DND-41 (cell line): ENCODE data around the gene VWA3B.

Experiments
- EZH2 ChIP-seq: IDR thresholded peaks from 3 replicates; pipeline ENCODE4 v1.6.1; 2012; ENCODE audit warnings: borderline replicate concordance, low read depth, mild to moderate bottlenecking, moderate library complexity, low read length, inconsistent platforms; ENCODE audit not compliant: severe bottlenecking
- TF ChIP-seq, protein P1 (sequence below): IDR thresholded peaks from 2 replicates; pipeline ENCODE4 v1.5.1; 2012; ENCODE audit warnings: borderline replicate concordance, low read length, moderate library complexity, mild to moderate bottlenecking; ENCODE audit not compliant: poor library complexity, severe bottlenecking; ENCODE audit errors: extremely low read depth

DNA sequence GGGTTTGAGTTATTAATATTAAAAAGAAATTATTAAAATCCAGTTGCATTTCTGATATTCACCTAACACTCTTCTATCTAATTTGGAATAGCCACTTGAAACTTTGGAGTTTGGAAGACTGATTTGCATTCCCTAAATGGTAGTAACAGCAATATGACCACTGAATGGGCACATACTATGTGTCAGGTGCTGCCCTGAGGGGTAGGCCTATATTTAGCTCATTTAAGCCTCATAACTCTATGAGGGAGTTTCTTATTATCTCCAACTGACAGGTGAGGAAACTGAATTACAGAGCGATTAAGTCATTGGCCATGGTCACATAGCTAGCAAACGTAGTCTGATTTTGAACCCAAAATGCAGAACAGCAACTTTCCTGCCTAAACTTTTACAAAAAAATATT is 77.3 kb downstream of the VWA3B start:
- TF ChIP-seq, protein P1, sequence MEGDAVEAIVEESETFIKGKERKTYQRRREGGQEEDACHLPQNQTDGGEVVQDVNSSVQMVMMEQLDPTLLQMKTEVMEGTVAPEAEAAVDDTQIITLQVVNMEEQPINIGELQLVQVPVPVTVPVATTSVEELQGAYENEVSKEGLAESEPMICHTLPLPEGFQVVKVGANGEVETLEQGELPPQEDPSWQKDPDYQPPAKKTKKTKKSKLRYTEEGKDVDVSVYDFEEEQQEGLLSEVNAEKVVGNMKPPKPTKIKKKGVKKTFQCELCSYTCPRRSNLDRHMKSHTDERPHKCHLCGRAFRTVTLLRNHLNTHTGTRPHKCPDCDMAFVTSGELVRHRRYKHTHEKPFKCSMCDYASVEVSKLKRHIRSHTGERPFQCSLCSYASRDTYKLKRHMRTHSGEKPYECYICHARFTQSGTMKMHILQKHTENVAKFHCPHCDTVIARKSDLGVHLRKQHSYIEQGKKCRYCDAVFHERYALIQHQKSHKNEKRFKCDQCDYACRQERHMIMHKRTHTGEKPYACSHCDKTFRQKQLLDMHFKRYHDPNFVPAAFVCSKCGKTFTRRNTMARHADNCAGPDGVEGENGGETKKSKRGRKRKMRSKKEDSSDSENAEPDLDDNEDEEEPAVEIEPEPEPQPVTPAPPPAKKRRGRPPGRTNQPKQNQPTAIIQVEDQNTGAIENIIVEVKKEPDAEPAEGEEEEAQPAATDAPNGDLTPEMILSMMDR: no peak
- TF ChIP-seq EZH2: no peak
